SU-DHL-6 (cell line): ENCODE data around the gene TCERG1.

Experiments
- H2AFZ ChIP-seq: fragments of 200-600 bp; sonication (generic); 2 replicates; pipeline ENCODE4 v1.6.1; 2014; ENCODE audit warnings: low read depth, mild to moderate bottlenecking, moderate library complexity, mixed read lengths, antibody characterized with exemption, low read length; ENCODE audit not compliant: severe bottlenecking
- H3F3A ChIP-seq: fragments of 200-600 bp; shearing (Covaris generic); 2 replicates; pipeline ENCODE4 v1.6.0; 2016; ENCODE audit warnings: antibody characterized with exemption, mild to moderate bottlenecking; ENCODE audit not compliant: insufficient read depth
- H3K27ac ChIP-seq: fragments of 200-600 bp; sonication (generic); 2 replicates; pipeline ENCODE4 v1.5.1; 2016; ENCODE audit warnings: low read depth, mild to moderate bottlenecking, low read length, moderate library complexity, mixed read lengths
- H3K27me3 ChIP-seq: fragments of 200-600 bp; sonication (generic), shearing (Covaris generic); 2 replicates; pipeline ENCODE4 v1.6.0; 2014; ENCODE audit warnings: mild to moderate bottlenecking, low read length
- H3K36me3 ChIP-seq: fragments of 200-600 bp; sonication (generic); 2 replicates; pipeline ENCODE4 v1.6.1; 2014; ENCODE audit warnings: mild to moderate bottlenecking, low read length, mixed read lengths
- H3K4me2 ChIP-seq: fragments of 300-600, 200-600 bp; shearing (Covaris generic), sonication (generic); 2 replicates; pipeline ENCODE4 v1.6.0; 2014; ENCODE audit warnings: low read length, low read depth, mild to moderate bottlenecking; ENCODE audit not compliant: poor library complexity, severe bottlenecking
- H3K4me3 ChIP-seq: fragments of 200-600 bp; sonication (generic); 2 replicates; pipeline ENCODE4 v1.5.1; 2014; ENCODE audit warnings: antibody characterized with exemption, low read length, mild to moderate bottlenecking, mixed read lengths; ENCODE audit not compliant: insufficient read depth, poor library complexity, severe bottlenecking
- H3K79me2 ChIP-seq: fragments of 200-600 bp; sonication (generic); 2 replicates; pipeline ENCODE4 v1.6.1; 2014; ENCODE audit warnings: mild to moderate bottlenecking, low read length, moderate library complexity; ENCODE audit not compliant: insufficient read depth
- H3K9ac ChIP-seq: fragments of 200-600 bp; sonication (generic); 2 replicates; pipeline ENCODE4 v1.7.0; 2014; ENCODE audit warnings: mild to moderate bottlenecking, low read length
- H3K9me2 ChIP-seq: fragments of 200-600 bp; sonication (generic); replicated peaks from 2 replicates; pipeline ENCODE4 v1.6.1; 2014; ENCODE audit warnings: low read length; ENCODE audit not compliant: insufficient read depth
- H3K9me3 ChIP-seq: fragments of 200-600 bp; sonication (generic); 2 replicates; pipeline ENCODE4 v1.6.1; 2014; ENCODE audit warnings: low read length, mixed read lengths; ENCODE audit not compliant: insufficient read depth
- H4K20me1 ChIP-seq: fragments of 200-600 bp; sonication (generic); 2 replicates; pipeline ENCODE4 v1.6.1; 2014; ENCODE audit warnings: low read depth, mild to moderate bottlenecking, antibody characterized with exemption, low read length, moderate library complexity, mixed read lengths
- CTCF ChIP-seq: fragments of 200-600 bp; sonication (generic); IDR thresholded peaks from one replicate; pipeline ENCODE4 v1.5.1; 2017; ENCODE audit warnings: antibody characterized with exemption, mild to moderate bottlenecking, low read length, moderate library complexity; ENCODE audit not compliant: insufficient read depth, poor library complexity, severe bottlenecking
- EZH2phosphoT487 ChIP-seq: fragments of 200-600 bp; sonication (generic), shearing (Covaris generic); conservative IDR thresholded peaks from 2 replicates; pipeline ENCODE4 v1.6.1; 2018; ENCODE audit warnings: mild to moderate bottlenecking, antibody characterized with exemption, low read length, moderate library complexity, mixed read lengths

TCERG1 gene

GRCh38 chr5:146516151-146516475 lies 69.0 kb downstream of the TCERG1 start, which contains the start of gene GPR151:
TSS of gene GPR151 (minus strand) at chr5:146516190. CDS start at chr5:146516113, 77 bp downstream.
- Histone ChIP-seq H3K79me2 (no peaks in the 10 kb centered on the region), H3K27ac (no peak within 1 kb of the TSS), H4K20me1 (no peaks in the 10 kb centered on the region), H3K4me2 (no peak within 1 kb of the TSS), H2AFZ (no peak within 1 kb of the TSS), H3K9ac (no peak within 1 kb of the TSS), H3K4me3 (no peak within 1 kb of the TSS), H3K36me3 (peaks cover 18% of the 10 kb centered on the region), H3F3A (peaks cover 29% of the 10 kb centered on the region), H3K27me3 (no peaks in the 10 kb centered on the region), H3K9me3 (no peaks in the 10 kb centered on the region), H3K9me2 (no peaks in the 10 kb centered on the region)
- TF ChIP-seq CTCF = no peak
- TF ChIP-seq EZH2phosphoT487 = no peak

- Histone ChIP-seq H3K27me3 (no peaks in the 10 kb centered on the region), H3K36me3 (no peaks in the 10 kb centered on the region), H3K79me2 (no peaks in the 10 kb centered on the region), H3K9ac (no peak overlapping the region), H4K20me1 (no peaks in the 10 kb centered on the region), H3K9me3 (no peaks in the 10 kb centered on the region), H3K4me3 (no peak overlapping the region), H3K4me2 (no peak overlapping the region), H3K27ac (no peak overlapping the region), H3F3A (peaks cover under 1% of the 10 kb centered on the region; the same call in 1 of the 2 replicates), H3K9me2 (no peaks in the 10 kb centered on the region), H2AFZ (no peak overlapping the region)
- TF ChIP-seq CTCF (no peak), EZH2phosphoT487 (no peak)
These were observed 72.4 kb downstream of the TCERG1 start for GRCh38 chr5:146519554-146519953.

GRCh38 chr5:146520731-146521130 lies 73.6 kb downstream of the TCERG1 start:
- TF ChIP-seq EZH2phosphoT487 (no peak), CTCF (no peak)
- H3K9me2 ChIP-seq = no peaks in the 10 kb centered on the region
- H3K9ac ChIP-seq = no peak overlapping the region

More at GRCh38 chr5:146520731-146521130, 73.6 kb downstream of the TCERG1 start:
- Histone ChIP-seq H3K4me2 (no peak overlapping the region), H2AFZ (no peak overlapping the region), H3K36me3 (no peaks in the 10 kb centered on the region), H3K9me3 (no peaks in the 10 kb centered on the region), H3K79me2 (no peaks in the 10 kb centered on the region), H3F3A (no peaks in the 10 kb centered on the region), H3K27ac (no peak overlapping the region), H4K20me1 (no peaks in the 10 kb centered on the region), H3K27me3 (no peaks in the 10 kb centered on the region), H3K4me3 (no peak overlapping the region)
